IPS DF 4.7 (cell line): ENCODE results near the gene ZBTB12.
"Not testable (repeated sequence)": the region's sequence is repeated elsewhere in the genome, so short reads cannot be mapped to it uniquely, and the experiment has no call there.

Source experiments
- DNase-seq: peaks from one replicate; pipeline ENCODE4 v3.0.0-alpha.2; 2013; ENCODE audit warnings: low spot score; ENCODE audit errors: extremely low read depth

Gene ZBTB12, protein sequence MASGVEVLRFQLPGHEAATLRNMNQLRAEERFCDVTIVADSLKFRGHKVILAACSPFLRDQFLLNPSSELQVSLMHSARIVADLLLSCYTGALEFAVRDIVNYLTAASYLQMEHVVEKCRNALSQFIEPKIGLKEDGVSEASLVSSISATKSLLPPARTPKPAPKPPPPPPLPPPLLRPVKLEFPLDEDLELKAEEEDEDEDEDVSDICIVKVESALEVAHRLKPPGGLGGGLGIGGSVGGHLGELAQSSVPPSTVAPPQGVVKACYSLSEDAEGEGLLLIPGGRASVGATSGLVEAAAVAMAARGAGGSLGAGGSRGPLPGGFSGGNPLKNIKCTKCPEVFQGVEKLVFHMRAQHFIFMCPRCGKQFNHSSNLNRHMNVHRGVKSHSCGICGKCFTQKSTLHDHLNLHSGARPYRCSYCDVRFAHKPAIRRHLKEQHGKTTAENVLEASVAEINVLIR

GRCh38 chr6:31901953-31902643 lies at the start of gene ZBTB12:
TSS of gene ZBTB12 (minus strand) at chr6:31902086. CDS start at chr6:31901305, 781 bp downstream.
- no peak for DNase-seq

DNA sequence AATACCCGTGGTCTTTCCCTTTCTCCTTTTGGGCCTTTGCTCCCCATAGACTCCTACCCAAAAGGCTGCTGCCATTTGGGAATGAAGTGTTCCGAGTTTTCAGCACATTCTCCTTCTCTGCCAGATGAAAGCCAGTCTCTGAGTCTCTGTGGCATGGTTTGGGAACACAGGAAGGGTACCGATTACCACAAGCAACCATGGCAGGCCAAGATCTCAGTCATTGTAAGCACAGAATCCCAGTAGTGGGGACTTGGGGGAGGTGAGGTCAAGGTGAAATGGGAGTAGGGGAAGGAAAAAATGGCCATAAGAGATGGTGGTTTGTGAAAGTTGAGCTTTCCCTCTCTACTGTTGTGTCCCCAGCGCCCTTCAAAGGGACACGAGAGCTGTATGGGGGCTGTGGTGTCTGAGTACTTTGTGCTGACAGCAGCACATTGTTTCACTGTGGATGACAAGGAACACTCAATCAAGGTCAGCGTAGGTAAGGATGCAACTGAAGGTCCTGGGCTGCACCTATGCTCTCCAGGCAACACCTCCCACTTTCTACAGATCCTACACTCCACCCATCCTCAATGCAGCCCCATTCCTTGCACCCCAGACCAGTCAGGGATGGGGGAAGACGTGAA lies 48.2 kb upstream of the ZBTB12 start:
- no peak for DNase-seq

DNA sequence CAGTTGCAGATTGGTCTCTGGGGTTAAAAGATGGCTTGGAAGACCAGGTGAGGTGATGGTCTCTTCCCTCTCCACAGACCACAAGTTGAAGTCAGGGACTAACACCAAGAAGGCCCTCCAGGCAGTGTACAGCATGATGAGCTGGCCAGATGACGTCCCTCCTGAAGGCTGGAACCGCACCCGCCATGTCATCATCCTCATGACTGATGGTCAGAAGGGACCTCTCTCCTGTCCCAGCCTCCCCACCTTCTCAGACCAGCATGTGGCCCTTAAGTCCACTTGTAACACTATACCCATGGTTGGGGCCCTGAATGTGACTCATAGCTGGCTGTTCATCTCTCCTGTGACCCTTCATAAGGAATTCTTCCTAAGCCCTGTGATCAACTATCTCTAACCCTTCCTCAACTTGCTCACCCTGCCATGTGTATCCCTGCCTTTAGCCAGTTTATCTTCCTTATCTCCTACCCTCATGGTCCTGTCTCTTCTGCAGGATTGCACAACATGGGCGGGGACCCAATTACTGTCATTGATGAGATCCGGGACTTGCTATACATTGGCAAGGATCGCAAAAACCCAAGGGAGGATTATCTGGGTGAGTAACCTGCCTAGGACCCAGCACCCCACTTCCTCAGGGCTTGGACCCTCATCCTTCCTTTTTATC lies 47.0 kb upstream of the ZBTB12 start:
- no peak for DNase-seq

DNA sequence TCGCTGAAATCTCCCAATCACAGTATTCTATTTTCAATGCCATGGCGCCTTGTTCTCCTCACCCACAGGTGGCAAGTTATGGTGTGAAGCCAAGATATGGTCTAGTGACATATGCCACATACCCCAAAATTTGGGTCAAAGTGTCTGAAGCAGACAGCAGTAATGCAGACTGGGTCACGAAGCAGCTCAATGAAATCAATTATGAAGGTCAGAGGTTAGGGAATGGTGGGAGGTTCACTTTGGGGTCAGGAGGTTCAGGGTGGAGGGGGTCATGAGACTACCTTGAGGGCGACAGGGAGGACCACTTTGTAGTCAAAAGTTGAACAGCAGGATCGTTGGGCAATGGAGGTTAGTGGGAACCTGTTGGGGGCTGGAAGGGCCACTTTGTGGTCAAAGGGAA lies 46.4 kb upstream of the ZBTB12 start:
- no peak for DNase-seq

- DNase-seq = no peak
These were observed 46.0 kb upstream of the ZBTB12 start for GRCh38 chr6:31947864-31948263.

- DNase-seq = no peak
These were observed 45.3 kb upstream of the ZBTB12 start for GRCh38 chr6:31947070-31947675.

DNA sequence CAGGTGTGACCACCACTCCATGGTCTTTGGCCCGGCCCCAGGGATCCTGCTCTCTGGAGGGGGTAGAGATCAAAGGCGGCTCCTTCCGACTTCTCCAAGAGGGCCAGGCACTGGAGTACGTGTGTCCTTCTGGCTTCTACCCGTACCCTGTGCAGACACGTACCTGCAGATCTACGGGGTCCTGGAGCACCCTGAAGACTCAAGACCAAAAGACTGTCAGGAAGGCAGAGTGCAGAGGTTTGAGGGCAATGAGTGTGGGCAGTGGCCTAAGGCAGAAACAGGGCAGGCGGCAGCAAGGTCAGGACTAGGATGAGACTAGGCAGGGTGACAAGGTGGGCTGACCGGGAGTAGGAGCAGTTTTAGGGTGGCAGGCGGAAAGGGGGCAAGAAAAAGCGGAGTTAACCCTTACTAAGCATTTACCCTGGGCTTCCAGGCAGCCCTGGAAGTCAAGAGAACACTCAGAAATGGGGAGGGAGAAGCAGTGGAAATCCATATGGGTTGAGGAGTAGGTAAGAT lies 44.5 kb upstream of the ZBTB12 start:
- DNase-seq = no peak

DNA sequence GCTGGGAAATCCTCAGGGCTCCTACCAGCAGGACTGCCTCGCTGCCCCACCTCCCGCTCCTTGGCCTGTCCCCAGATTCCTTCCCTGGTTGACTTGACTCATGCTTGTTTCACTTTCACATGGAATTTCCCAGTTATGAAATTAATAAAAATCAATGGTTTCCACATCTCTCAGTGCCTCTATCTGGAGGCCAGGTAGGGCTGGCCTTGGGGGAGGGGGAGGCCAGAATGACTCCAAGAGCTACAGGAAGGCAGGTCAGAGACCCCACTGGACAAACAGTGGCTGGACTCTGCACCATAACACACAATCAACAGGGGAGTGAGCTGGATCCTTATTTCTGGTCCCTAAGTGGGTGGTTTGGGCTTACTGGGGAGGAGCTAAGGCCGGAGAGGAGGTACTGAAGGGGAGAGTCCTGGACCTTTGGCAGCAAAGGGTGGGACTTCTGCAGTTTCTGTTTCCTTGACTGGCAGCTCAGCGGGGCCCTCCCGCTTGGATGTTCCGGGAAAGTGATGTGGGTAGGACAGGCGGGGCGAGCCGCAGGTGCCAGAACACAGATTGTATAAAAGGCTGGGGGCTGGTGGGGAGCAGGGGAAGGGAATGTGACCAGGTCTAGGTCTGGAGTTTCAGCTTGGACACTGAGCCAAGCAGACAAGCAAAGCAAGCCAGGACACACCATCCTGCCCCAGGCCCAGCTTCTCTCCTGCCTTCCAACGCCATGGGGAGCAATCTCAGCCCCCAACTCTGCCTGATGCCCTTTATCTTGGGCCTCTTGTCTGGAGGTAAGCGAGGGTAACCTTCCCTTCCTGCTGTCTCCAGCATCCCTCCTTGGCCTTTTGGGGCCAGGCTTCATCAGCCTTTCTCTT lies 43.9 kb upstream of the ZBTB12 start, which contains the start of gene CFB:
TSS of gene CFB (plus strand) at position 589 of the 863 bp plus-strand sequence. CDS start at position 716, 127 bp downstream.
- DNase-seq = no peak

DNA sequence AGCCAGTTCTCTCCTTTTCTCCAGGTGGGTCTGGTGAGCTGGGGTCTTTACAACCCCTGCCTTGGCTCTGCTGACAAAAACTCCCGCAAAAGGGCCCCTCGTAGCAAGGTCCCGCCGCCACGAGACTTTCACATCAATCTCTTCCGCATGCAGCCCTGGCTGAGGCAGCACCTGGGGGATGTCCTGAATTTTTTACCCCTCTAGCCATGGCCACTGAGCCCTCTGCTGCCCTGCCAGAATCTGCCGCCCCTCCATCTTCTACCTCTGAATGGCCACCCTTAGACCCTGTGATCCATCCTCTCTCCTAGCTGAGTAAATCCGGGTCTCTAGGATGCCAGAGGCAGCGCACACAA lies 43.2 kb upstream of the ZBTB12 start:
- no peak for DNase-seq

DNA sequence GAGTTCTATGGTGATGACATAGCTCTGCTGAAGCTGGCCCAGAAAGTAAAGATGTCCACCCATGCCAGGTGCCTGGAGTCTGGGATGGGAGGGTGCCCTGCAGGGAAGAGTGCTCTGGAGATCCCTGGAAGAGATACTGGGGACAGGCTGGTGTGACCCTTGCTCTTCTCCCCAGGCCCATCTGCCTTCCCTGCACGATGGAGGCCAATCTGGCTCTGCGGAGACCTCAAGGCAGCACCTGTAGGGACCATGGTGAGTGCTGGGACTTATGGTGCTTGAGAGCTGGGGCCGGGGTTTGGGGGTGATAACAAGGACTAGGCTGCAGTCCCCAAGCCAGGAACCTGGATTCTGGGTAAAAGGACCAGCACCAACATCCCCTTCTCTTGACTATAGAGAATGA lies 41.9 kb upstream of the ZBTB12 start:
- no peak for DNase-seq

DNA sequence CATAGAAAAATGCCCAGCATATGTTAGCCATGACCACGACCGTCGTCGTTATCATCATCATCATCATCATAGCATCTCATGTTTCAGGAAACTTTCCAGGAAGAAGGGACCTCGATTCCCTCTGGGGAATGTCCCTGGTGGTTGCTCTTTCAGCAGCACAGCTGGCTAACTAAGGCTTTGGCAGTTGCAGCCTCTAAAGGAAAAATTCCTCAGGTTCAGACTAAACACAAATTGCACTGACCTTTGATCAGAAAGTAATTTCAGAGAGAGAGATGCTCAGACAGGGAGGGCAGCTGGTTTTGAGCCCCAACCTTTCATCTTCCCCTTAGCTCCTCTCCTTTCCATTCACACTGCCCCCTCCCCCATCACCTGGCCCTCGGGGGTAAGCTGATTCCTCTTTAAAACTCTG lies 38.4 kb upstream of the ZBTB12 start:
- DNase-seq = no peak

DNA sequence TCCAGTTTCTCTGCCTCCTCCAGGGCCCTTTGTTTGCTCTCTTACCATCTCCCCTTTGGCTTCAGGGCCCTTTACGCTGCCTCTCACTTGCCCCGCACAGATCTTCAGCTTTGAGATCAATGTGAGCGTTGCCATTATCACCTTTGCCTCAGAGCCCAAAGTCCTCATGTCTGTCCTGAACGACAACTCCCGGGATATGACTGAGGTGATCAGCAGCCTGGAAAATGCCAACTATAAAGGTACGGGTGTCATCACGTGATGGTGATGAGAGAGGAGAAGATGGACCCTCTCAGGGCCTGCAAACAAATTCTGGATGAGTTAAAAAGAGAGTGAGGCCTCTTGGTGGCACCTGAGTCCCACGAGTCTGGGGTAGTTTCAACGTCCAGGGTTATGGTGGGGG lies 33.9 kb upstream of the ZBTB12 start:
- no peak for DNase-seq

DNA sequence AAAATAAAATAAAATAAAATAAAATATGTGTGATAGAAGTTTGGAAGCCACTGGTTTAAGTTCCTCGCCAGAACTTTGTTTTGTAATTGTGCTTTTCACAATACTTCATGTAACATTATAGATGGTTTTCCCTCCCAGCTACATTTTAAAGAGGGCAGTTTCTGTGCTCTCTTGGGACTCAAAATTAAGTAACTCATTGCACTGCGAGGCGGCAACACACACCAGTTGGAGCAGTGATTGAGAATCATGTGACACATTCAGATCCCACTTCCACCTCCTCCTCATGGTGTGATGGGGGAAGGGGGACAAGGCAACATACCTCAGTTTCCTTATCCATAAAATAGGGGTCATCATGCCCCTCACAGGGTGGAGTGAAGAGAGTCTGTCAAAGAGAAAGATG lies 33.1 kb upstream of the ZBTB12 start:
- DNase-seq = no peak

DNA sequence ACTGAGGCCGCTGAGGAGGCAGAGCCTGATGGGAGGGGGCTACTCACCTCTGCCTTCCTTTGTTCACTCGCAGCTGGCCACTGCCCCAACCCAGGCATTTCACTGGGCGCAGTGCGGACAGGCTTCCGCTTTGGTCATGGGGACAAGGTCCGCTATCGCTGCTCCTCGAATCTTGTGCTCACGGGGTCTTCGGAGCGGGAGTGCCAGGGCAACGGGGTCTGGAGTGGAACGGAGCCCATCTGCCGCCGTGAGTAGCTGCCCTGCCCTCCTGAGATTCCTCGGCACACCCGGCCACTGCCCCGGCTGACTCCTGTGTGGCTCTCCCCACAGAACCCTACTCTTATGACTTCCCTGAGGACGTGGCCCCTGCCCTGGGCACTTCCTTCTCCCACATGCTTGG lies 31.7 kb upstream of the ZBTB12 start:
- DNase-seq = no peak

- not testable (repeated sequence) for DNase-seq
These were observed 30.3 kb upstream of the ZBTB12 start for GRCh38 chr6:31932137-31932536.

DNA sequence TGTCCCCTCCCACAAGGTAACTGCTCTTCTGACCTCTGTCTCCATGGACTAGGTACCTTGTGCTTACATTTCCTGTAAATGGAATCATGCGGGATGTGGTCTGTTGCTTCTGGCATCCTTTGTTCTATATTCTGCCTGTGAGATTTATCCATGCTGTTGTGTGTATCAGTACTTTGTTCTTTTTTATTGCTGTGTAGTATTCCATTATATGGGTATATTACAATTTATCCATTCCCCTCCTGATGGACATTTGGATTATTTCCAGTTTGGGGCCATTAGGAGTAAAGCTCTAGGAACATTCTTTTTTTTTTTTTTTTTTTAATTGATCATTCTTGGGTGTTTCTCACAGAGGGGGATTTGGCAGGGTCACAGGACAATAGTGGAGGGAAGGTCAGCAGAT lies 29.1 kb upstream of the ZBTB12 start:
- no peak for DNase-seq

DNA sequence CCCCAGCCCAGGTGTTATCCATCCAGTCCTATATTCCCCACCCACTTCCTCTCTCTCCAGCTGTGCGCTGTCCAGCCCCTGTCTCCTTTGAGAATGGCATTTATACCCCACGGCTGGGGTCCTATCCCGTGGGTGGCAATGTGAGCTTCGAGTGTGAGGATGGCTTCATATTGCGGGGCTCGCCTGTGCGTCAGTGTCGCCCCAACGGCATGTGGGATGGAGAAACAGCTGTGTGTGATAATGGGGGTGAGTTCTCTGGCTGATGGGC lies 26.7 kb upstream of the ZBTB12 start:
- DNase-seq = no peak

- DNase-seq = no peak
These were observed 26.2 kb upstream of the ZBTB12 start for GRCh38 chr6:31927863-31928671.

GRCh38 chr6:31927242-31927862 lies 25.5 kb upstream of the ZBTB12 start, which contains the start of gene C2:
TSS of gene C2 (plus strand) at chr6:31927717. CDS start at chr6:31927753, 36 bp downstream.
- DNase-seq = no peak
